A549 (cell line): ENCODE measurements around the gene R3HDM2. TPM values are rescaled to one million over a fixed set of nuclear protein-coding genes. Genes with fewer than 3 reads are reported as not detected.

Experiments
- ATAC-seq, 2 experiments: fragments of 200-7000 bp in 1 of 2; fragments of >200 bp in 1 of 2; cut with Nextera tagmentation in 1 of 2; cut with Tn5 transposase in 1 of 2; 3 replicates each; pipeline versions ENCODE4 v1.8.0 to v1.9.1; 2018 to 2020; ENCODE audit warnings: mild to moderate bottlenecking in 1 of 2, moderate library complexity in 1 of 2
- CTCF ChIA-PET: fragments of 300-600 bp; sonication (Branson Sonifier 250); formaldehyde crosslinking; extraction: SDS; loops from one replicate; lab custom pipeline; 2021; ENCODE audit warnings: antibody characterized with exemption, inconsistent platforms; lab: Yijun Ruan, JAX
- POLR2A ChIA-PET: fragments of 350-600 bp; formaldehyde crosslinking; extraction: SDS; loops from one replicate; lab custom pipeline; 2021; ENCODE audit warnings: antibody characterized with exemption, inconsistent platforms; lab: Yijun Ruan, JAX
- DNase-seq, 2 experiments: peaks; one replicate each; pipeline versions ENCODE4 v3.0.0 to v3.0.0-alpha.2; 2011 to 2016; ENCODE audit warnings: low read depth in 1 of 2, low spot score in 1 of 2
- FAIRE-seq: peaks from 2 replicates; lab custom pipeline; 2011; peaks lifted over from hg19 to GRCh38; lab: Jason Lieb, UNC
- H3K27ac ChIP-seq, 2 experiments: fragments of >200 bp; sonication (Bioruptor Twin); formaldehyde crosslinking; 3 replicates each; pipeline ENCODE4 v1.5.1; 2016 to 2017
- H3K4me1 ChIP-seq: fragments of >200 bp; sonication (Bioruptor Twin); formaldehyde crosslinking; 3 replicates; pipeline ENCODE4 v1.6.1; 2016
- H3K4me2 ChIP-seq: fragments of >200 bp; sonication (Bioruptor Twin); formaldehyde crosslinking; 3 replicates; pipeline ENCODE4 v1.6.1; 2016
- H3K4me3 ChIP-seq: fragments of >200 bp; sonication (Bioruptor Twin); formaldehyde crosslinking; 3 replicates; pipeline ENCODE4 v1.5.1; 2016
- H3K9me3 ChIP-seq: fragments of >200 bp; sonication (Bioruptor Twin); formaldehyde crosslinking; 3 replicates; pipeline ENCODE4 v1.6.1; 2016
- CEBPB ChIP-seq, 2 experiments: fragments of >200 bp in 1 of 2; sonication (Bioruptor Twin) in 1 of 2; formaldehyde crosslinking in 1 of 2; IDR thresholded peaks; 2 replicates each; pipeline ENCODE4 v1.6.1; 2012 to 2016
- FOXS1 ChIP-seq: fragments of 250-450 bp; sonication (Bioruptor Pico); IDR thresholded peaks from 2 replicates; pipeline ENCODE4 v1.5.0; 2020; ENCODE audit warnings: mild to moderate bottlenecking, moderate library complexity
- GATA3 ChIP-seq: IDR thresholded peaks from 2 replicates; pipeline ENCODE4 v1.6.1; 2012; ENCODE audit warnings: borderline replicate concordance
- HDAC2 ChIP-seq: fragments of 200-600 bp; sonication (generic); IDR thresholded peaks from 2 replicates; pipeline ENCODE4 v1.6.1; 2016
- HOXB5 ChIP-seq: fragments of 250-450 bp; sonication (Bioruptor Pico); IDR thresholded peaks from 2 replicates; pipeline ENCODE4 v1.5.0; 2020; ENCODE audit warnings: mild to moderate bottlenecking, moderate library complexity
- KDM5A ChIP-seq: fragments of 200-600 bp; sonication (generic); IDR thresholded peaks from 2 replicates; pipeline ENCODE4 v1.6.1; 2016; ENCODE audit warnings: antibody characterized with exemption, mild to moderate bottlenecking
- MAZ ChIP-seq: fragments of 150-350 bp; IDR thresholded peaks from 2 replicates; pipeline ENCODE4 v1.6.1; 2014; ENCODE audit warnings: antibody characterized with exemption, low read depth, low read length, borderline replicate concordance
- MYC ChIP-seq: IDR thresholded peaks from 2 replicates; pipeline ENCODE4 v1.6.1; 2012; ENCODE audit warnings: mild to moderate bottlenecking, inconsistent platforms, low read length, improper control_type of control experiment, borderline replicate concordance
- NFE2L2 ChIP-seq: fragments of 150-350 bp; conservative IDR thresholded peaks from 2 replicates; pipeline ENCODE4 v1.6.1; 2014; ENCODE audit warnings: low read length
- NR3C1 ChIP-seq: fragments of >200 bp; sonication (Bioruptor Twin); formaldehyde crosslinking; IDR thresholded peaks from 3 replicates; pipeline ENCODE4 v1.6.1; 2017
- RARB ChIP-seq: fragments of 250-450 bp; sonication (Bioruptor Pico); IDR thresholded peaks from 2 replicates; pipeline ENCODE4 v1.8.0; 2021; ENCODE audit warnings: mild to moderate bottlenecking, moderate library complexity
- RCOR1 ChIP-seq: fragments of 150-350 bp; IDR thresholded peaks from 2 replicates; pipeline ENCODE4 v1.6.1; 2014; ENCODE audit warnings: antibody characterized with exemption, low read length, low read depth
- RFX5 ChIP-seq: fragments of 450-650 bp; IDR thresholded peaks from 2 replicates; pipeline ENCODE4 v1.7.1; 2014; ENCODE audit warnings: antibody characterized with exemption, mild to moderate bottlenecking, moderate library complexity
- SMC3 ChIP-seq: fragments of >200 bp; sonication (Bioruptor Twin); formaldehyde crosslinking; IDR thresholded peaks from 3 replicates; pipeline ENCODE4 v1.6.1; 2018; ENCODE audit warnings: inconsistent platforms
- TFCP2L1 ChIP-seq: fragments of 250-450 bp; sonication (Bioruptor Pico); IDR thresholded peaks from 2 replicates; pipeline ENCODE4 v1.5.0; 2021; ENCODE audit warnings: mild to moderate bottlenecking
- TP53 ChIP-seq: fragments of 250-450 bp; sonication (Bioruptor Pico); IDR thresholded peaks from 2 replicates; pipeline ENCODE4 v1.5.0; 2021; ENCODE audit warnings: mild to moderate bottlenecking, moderate library complexity
- ZFP36 ChIP-seq: fragments of 450-650 bp; IDR thresholded peaks from 2 replicates; pipeline ENCODE4 v1.6.1; 2014; ENCODE audit warnings: borderline replicate concordance; ENCODE audit not compliant: partially characterized antibody
- ZNF302 ChIP-seq: fragments of 250-450 bp; sonication (Bioruptor Pico); IDR thresholded peaks from 2 replicates; pipeline ENCODE4 v1.9.0; 2021; ENCODE audit warnings: inconsistent platforms, mild to moderate bottlenecking, moderate library complexity
- ZSCAN20 ChIP-seq: fragments of 250-450 bp; sonication (Bioruptor Pico); IDR thresholded peaks from 2 replicates; pipeline ENCODE4 v1.8.0; 2022; ENCODE audit warnings: mild to moderate bottlenecking, moderate library complexity
- WGBS: methylation state at CpG from one replicate; pipeline ENCODE4 v1.1.6; 2017; ENCODE audit errors: missing lambda C conversion rate; 5-methylcytosine and 5-hydroxymethylcytosine counted together
- polyA plus RNA-seq, 4 experiments: library from polyadenylated mRNA; depleted of rRNA in 3 of 4; stranded (reverse); fragments of >200 nt; fragmentation: RNase III in 1 of 4; extraction: RNeasy Plus Mini Kit Qiagen cat#74134 plus additional on column Dnase treatment in 1 of 4; gene quantifications; 2 replicates in 3 of 4; 3 replicates in 1 of 4; pipeline ENCODE4 v1.2.3, GENCODE V29; 2011 to 2017
- TF ChIP-seq, protein P1 (sequence below): fragments of 250-450 bp; sonication (Bioruptor Pico); IDR thresholded peaks from 2 replicates; pipeline ENCODE4 v1.5.0; 2021; ENCODE audit warnings: mild to moderate bottlenecking, moderate library complexity, borderline replicate concordance
- TF ChIP-seq, protein P2 (sequence below): IDR thresholded peaks from 2 replicates; pipeline ENCODE4 v1.6.1; 2012
- TF ChIP-seq, protein P3 (sequence below): fragments of >200 bp; sonication (Bioruptor Twin); formaldehyde crosslinking; IDR thresholded peaks from 2 replicates; pipeline ENCODE4 v1.6.1; 2016
- TF ChIP-seq, protein P4 (sequence below): fragments of >200 bp; sonication (Bioruptor Twin); formaldehyde crosslinking; IDR thresholded peaks from 3 replicates; pipeline ENCODE4 v1.6.1; 2016
- TF ChIP-seq, protein P5 (sequence below): fragments of 150-350 bp; IDR thresholded peaks from 2 replicates; pipeline ENCODE4 v1.6.1; 2014; ENCODE audit warnings: low read depth, mild to moderate bottlenecking, low read length

The R3HDM2 gene
- polyA plus RNA-seq, 2 of the 4 experiments (the other 2 are of a cell fraction): 14.0 to 30.6 TPM

DNA sequence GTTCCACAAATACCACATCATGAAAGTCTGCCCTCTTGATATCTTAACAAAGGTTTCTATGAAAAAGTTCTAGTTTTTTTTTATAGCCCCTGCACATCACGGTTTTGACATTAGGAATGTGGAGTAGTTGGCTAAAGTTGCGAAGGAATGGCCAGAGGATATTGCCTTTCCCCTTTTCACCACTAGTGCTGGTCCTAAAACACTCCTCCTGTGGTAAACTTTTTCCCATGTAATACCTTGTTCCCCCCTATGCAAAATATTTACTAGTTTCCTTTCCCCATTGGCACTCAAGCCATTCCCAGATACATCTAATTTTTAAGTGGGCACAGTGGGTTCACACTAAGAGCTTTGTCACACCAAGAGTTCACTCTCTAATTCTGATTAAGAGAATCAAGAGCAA, 33.4 kb downstream of the R3HDM2 start:
- Histone ChIP-seq H3K27ac (no peak overlapping the region), H3K4me2 (no peak overlapping the region), H3K4me1 (no peaks in the 10 kb centered on the region), H3K9me3 (no peaks in the 10 kb centered on the region), H3K4me3 (no peak overlapping the region)
- TF ChIP-seq, protein P1, sequence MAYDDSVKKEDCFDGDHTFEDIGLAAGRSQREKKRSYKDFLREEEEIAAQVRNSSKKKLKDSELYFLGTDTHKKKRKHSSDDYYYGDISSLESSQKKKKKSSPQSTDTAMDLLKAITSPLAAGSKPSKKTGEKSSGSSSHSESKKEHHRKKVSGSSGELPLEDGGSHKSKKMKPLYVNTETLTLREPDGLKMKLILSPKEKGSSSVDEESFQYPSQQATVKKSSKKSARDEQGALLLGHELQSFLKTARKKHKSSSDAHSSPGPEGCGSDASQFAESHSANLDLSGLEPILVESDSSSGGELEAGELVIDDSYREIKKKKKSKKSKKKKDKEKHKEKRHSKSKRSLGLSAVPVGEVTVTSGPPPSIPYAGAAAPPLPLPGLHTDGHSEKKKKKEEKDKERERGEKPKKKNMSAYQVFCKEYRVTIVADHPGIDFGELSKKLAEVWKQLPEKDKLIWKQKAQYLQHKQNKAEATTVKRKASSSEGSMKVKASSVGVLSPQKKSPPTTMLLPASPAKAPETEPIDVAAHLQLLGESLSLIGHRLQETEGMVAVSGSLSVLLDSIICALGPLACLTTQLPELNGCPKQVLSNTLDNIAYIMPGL (CRISPR knock-in tag): no peak
- TF ChIP-seq CEBPB (IDR thresholded peaks at IDR 0.05): no peak
- TF ChIP-seq, protein P2, sequence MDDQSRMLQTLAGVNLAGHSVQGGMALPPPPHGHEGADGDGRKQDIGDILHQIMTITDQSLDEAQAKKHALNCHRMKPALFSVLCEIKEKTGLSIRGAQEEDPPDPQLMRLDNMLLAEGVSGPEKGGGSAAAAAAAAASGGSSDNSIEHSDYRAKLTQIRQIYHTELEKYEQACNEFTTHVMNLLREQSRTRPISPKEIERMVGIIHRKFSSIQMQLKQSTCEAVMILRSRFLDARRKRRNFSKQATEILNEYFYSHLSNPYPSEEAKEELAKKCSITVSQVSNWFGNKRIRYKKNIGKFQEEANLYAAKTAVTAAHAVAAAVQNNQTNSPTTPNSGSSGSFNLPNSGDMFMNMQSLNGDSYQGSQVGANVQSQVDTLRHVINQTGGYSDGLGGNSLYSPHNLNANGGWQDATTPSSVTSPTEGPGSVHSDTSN: no peak
- ATAC-seq (peak in 1 of 2 experiments; percentile 38; a peak in 1 of 6 replicates), FAIRE-seq (no peak), DNase-seq (no peak)
- 87% methylated on average over 2 of the region's 2 CpGs for WGBS
- ChIA-PET CTCF (interaction anchor here (0.9 kb wide), 1 partner anchor 101 kb away, joined by 3 read pairs; no protein-coding TSS in a partner anchor), POLR2A (no interaction called here)

DNA sequence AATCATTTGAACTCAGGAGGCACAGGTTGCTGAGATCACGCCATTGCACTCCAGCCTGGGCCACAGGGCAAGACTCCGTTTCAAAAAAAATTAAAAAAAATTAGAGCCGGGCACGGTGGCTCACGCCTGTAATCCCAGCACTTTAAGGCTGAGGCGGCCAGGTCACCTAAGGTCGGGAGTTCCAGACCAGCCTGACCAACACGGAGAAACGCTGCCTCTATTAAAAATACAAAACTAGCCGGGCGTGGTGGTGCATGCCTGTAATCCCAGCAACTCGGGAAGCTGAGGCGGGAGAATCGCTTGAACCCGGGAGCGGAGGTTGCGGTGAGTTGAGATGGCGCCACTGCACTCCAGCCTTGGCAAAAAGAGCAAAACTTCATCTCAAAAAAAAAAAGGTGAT, 35.7 kb downstream of the R3HDM2 start:
- 94% methylated on average over 18 of the region's 18 CpGs for WGBS
- no peak overlapping the region for H3K4me3 ChIP-seq
- peaks cover 9% of the 10 kb centered on the region for H3K4me1 ChIP-seq
- H3K27ac ChIP-seq: no peak overlapping the region
- POLR2A ChIA-PET: no interaction called here
- no peaks in the 10 kb centered on the region for H3K9me3 ChIP-seq
- DNase-seq (no peak), ATAC-seq (no peak), FAIRE-seq (no peak)
- TF ChIP-seq, protein P2: no peak
- TF ChIP-seq, protein P3, sequence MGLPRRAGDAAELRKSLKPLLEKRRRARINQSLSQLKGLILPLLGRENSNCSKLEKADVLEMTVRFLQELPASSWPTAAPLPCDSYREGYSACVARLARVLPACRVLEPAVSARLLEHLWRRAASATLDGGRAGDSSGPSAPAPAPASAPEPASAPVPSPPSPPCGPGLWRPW: no peak
- no peak for TF ChIP-seq MYC
- TF ChIP-seq ZSCAN20 (CRISPR knock-in tag): no peak
- TF ChIP-seq ZNF302: no peak
- no peak for TF ChIP-seq NFE2L2
- TF ChIP-seq TP53 (CRISPR knock-in tag): no peak
- CTCF ChIA-PET: no interaction called here
- no peak overlapping the region for H3K4me2 ChIP-seq

DNA sequence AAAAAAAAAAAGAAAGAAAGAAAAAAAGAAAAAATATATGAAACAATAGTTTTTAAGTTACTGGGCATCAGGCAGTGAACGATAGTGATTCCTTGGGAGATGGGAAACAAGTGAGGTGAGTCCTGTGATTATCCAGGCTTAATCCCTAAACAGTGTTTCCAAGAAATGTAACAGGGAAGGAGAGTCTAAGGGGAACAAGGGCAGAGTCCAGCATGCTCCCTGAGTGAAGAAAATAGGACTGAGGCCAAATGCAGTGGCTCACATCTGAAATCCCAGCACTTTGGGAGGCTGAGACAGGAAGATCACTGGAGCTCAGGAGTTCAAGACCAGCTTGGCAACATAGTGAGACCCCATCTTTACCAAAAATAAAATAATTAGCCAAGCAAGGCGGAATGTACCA, 40.7 kb downstream of the R3HDM2 start:
- H3K27ac ChIP-seq: peak overlapping the region; percentile 66 to 80; a peak in 5 of 6 replicates
- H3K4me2 ChIP-seq: peak overlapping the region; percentile 66
- 60% methylated on average over 2 of the region's 2 CpGs for WGBS
- no peaks in the 10 kb centered on the region for H3K9me3 ChIP-seq
- ATAC-seq (peak in 1 of 2 experiments; percentile 15; a peak in 3 of 6 replicates), DNase-seq (no peak), FAIRE-seq (no peak)
- POLR2A ChIA-PET: interaction anchor here (1.6 kb wide), 1 partner anchor 40 kb away, joined by 11 read pairs; no protein-coding TSS in a partner anchor
- no peak for TF ChIP-seq KDM5A
- TF ChIP-seq NR3C1: no peak
- TF ChIP-seq GATA3: no peak
- no peak for TF ChIP-seq TFCP2L1 (CRISPR knock-in tag)
- TF ChIP-seq, protein P1 (CRISPR knock-in tag): no peak
- TF ChIP-seq HDAC2: no peak
- TF ChIP-seq SMC3: no peak
- no peak for TF ChIP-seq HOXB5
- no peak for TF ChIP-seq ZFP36
- no peak for TF ChIP-seq MYC
- no peak for TF ChIP-seq RCOR1
- TF ChIP-seq FOXS1: no peak
- TF ChIP-seq, protein P3: no peak
- TF ChIP-seq RARB: no peak
- TF ChIP-seq, protein P4, sequence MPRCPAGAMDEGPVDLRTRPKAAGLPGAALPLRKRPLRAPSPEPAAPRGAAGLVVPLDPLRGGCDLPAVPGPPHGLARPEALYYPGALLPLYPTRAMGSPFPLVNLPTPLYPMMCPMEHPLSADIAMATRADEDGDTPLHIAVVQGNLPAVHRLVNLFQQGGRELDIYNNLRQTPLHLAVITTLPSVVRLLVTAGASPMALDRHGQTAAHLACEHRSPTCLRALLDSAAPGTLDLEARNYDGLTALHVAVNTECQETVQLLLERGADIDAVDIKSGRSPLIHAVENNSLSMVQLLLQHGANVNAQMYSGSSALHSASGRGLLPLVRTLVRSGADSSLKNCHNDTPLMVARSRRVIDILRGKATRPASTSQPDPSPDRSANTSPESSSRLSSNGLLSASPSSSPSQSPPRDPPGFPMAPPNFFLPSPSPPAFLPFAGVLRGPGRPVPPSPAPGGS: no peak
- TF ChIP-seq, protein P5, sequence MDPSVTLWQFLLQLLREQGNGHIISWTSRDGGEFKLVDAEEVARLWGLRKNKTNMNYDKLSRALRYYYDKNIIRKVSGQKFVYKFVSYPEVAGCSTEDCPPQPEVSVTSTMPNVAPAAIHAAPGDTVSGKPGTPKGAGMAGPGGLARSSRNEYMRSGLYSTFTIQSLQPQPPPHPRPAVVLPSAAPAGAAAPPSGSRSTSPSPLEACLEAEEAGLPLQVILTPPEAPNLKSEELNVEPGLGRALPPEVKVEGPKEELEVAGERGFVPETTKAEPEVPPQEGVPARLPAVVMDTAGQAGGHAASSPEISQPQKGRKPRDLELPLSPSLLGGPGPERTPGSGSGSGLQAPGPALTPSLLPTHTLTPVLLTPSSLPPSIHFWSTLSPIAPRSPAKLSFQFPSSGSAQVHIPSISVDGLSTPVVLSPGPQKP: no peak
- no peak for TF ChIP-seq RFX5
- no peak for TF ChIP-seq MAZ
- peaks cover 31% of the 10 kb centered on the region for H3K4me1 ChIP-seq
- H3K4me3 ChIP-seq: no peak overlapping the region
- CTCF ChIA-PET: interaction anchor here (0.8 to 2.0 kb wide), 5 partner anchors 21 to 82 kb away, joined by 3 to 15 read pairs (median 6); no protein-coding TSS in a partner anchor
